IMR-90 (cell line): Measurements from ENCODE around the gene RAD51B. TPM values are rescaled to one million over a fixed set of nuclear protein-coding genes. Genes with fewer than 3 reads are reported as not detected.
A peak's percentile ranks its signal among the peaks of the same experiment; 100 is the strongest.

Experiments used
- ATAC-seq: fragments of 200-7000 bp; cut with Tn5 transposase; 2 replicates; pipeline ENCODE4 v1.9.1; 2020; ENCODE audit warnings: low read depth, mild to moderate bottlenecking, moderate library complexity
- BruUV-seq: library from RNA; stranded (reverse); fragments of 400-500 nt; replicated peaks from 2 replicates; lab custom pipeline; 2021; lab: Mats Ljungman, UMichigan
- CTCF ChIA-PET: fragments of 300-600 bp; formaldehyde crosslinking; extraction: SDS; loops from one replicate; lab custom pipeline; 2021; ENCODE audit warnings: antibody characterized with exemption; lab: Yijun Ruan, JAX
- POLR2A ChIA-PET: fragments of 300-600 bp; sonication (Branson Sonifier 250); formaldehyde crosslinking; loops from one replicate; lab custom pipeline; 2022; ENCODE audit warnings: antibody characterized with exemption; ENCODE audit not compliant: unreplicated experiment; lab: Charles Lee
- DNase-seq: peaks from one replicate; pipeline ENCODE4 v3.0.0; 2013
- H2AFZ ChIP-seq: replicated peaks from 2 replicates; pipeline ENCODE3; 2013; ENCODE audit warnings: low read length, mild to moderate bottlenecking; ENCODE audit not compliant: poor library complexity
- H2AK5ac ChIP-seq: 2 replicates; pipeline ENCODE4 v1.6.1; 2013; ENCODE audit warnings: low read depth, low read length, inconsistent platforms
- H2AK9ac ChIP-seq: replicated peaks from 2 replicates; pipeline ENCODE3; 2013; ENCODE audit warnings: mild to moderate bottlenecking, low read depth, low read length, moderate library complexity; ENCODE audit not compliant: poor library complexity
- H2BK120ac ChIP-seq: 2 replicates; pipeline ENCODE4 v1.6.1; 2013; ENCODE audit warnings: low read depth, low read length, inconsistent platforms
- H2BK15ac ChIP-seq: 3 replicates; pipeline ENCODE4 v1.6.1; 2013; ENCODE audit warnings: low read depth, low read length, inconsistent platforms
- H2BK20ac ChIP-seq: 2 replicates; pipeline ENCODE4 v1.6.1; 2013; ENCODE audit warnings: low read depth, mild to moderate bottlenecking, inconsistent platforms, low read length, moderate library complexity
- H2BK5ac ChIP-seq: 2 replicates; pipeline ENCODE4 v1.6.1; 2013; ENCODE audit warnings: mild to moderate bottlenecking, low read depth, low read length, inconsistent platforms; ENCODE audit not compliant: poor library complexity, severe bottlenecking
- H3K14ac ChIP-seq: replicated peaks from 2 replicates; pipeline ENCODE4 v1.6.1; 2013; ENCODE audit warnings: low read depth, low read length, inconsistent platforms
- H3K18ac ChIP-seq: 2 replicates; pipeline ENCODE4 v1.6.1; 2013; ENCODE audit warnings: low read depth, low read length, control low read depth
- H3K23ac ChIP-seq: 2 replicates; pipeline ENCODE4 v1.6.1; 2013; ENCODE audit warnings: low read depth, low read length, inconsistent platforms
- H3K27ac ChIP-seq: 2 replicates; pipeline ENCODE4 v1.5.1; 2013; ENCODE audit warnings: mild to moderate bottlenecking, control low read depth, low read length; ENCODE audit not compliant: insufficient read depth
- H3K27me3 ChIP-seq: 2 replicates; pipeline ENCODE4 v1.6.1; 2013; ENCODE audit warnings: low read length; ENCODE audit not compliant: control insufficient read depth, insufficient read depth
- H3K36me3 ChIP-seq: 2 replicates; pipeline ENCODE4 v1.6.1; 2013; ENCODE audit warnings: low read length, mixed read lengths; ENCODE audit not compliant: control insufficient read depth, insufficient read depth
- H3K4ac ChIP-seq: 2 replicates; pipeline ENCODE4 v1.6.1; 2013; ENCODE audit warnings: low read depth, low read length, inconsistent platforms
- H3K4me1 ChIP-seq: 2 replicates; pipeline ENCODE4 v1.6.1; 2013; ENCODE audit warnings: low read length, mixed read lengths; ENCODE audit not compliant: control insufficient read depth, insufficient read depth
- H3K4me2 ChIP-seq: 2 replicates; pipeline ENCODE4 v1.6.1; 2013; ENCODE audit warnings: low read depth, mild to moderate bottlenecking, control low read depth, low read length, moderate library complexity
- H3K4me3 ChIP-seq: 2 replicates; pipeline ENCODE4 v1.5.1; 2013; ENCODE audit warnings: low read depth, mild to moderate bottlenecking, control low read depth, low read length, moderate library complexity; ENCODE audit not compliant: insufficient read depth
- H3K56ac ChIP-seq: 2 replicates; pipeline ENCODE4 v1.6.1; 2013; ENCODE audit warnings: low read length, inconsistent platforms; ENCODE audit not compliant: insufficient read depth; ENCODE audit errors: extremely low read depth
- H3K79me1 ChIP-seq, 2 experiments: 2 replicates each; pipeline ENCODE4 v1.6.1; 2013; ENCODE audit warnings: low read length in 2 of 2, inconsistent platforms in 1 of 2, low read depth in 1 of 2
- H3K9ac ChIP-seq: 2 replicates; pipeline ENCODE4 v1.6.1; 2013; ENCODE audit warnings: low read depth, low read length, control low read depth
- H3K9me1 ChIP-seq: 2 replicates; pipeline ENCODE4 v1.6.1; 2013; ENCODE audit warnings: low read length, inconsistent platforms; ENCODE audit not compliant: insufficient read depth
- H3K9me3 ChIP-seq: 2 replicates; pipeline ENCODE4 v1.6.1; 2013; ENCODE audit warnings: low read length; ENCODE audit not compliant: control insufficient read depth, insufficient read depth
- H4K20me1 ChIP-seq: 2 replicates; pipeline ENCODE4 v1.6.1; 2013; ENCODE audit warnings: low read length, inconsistent platforms; ENCODE audit not compliant: insufficient read depth
- H4K5ac ChIP-seq: 2 replicates; pipeline ENCODE4 v1.6.1; 2013; ENCODE audit warnings: mild to moderate bottlenecking, low read depth, low read length, control low read depth
- H4K8ac ChIP-seq, 2 experiments: 2 replicates each; pipeline ENCODE4 v1.6.1; 2013; ENCODE audit warnings: low read depth in 2 of 2, low read length in 2 of 2, control low read depth in 1 of 2, inconsistent platforms in 1 of 2
- H4K91ac ChIP-seq: 2 replicates; pipeline ENCODE4 v1.6.1; 2013; ENCODE audit warnings: low read depth, low read length, inconsistent platforms; ENCODE audit not compliant: insufficient read depth
- BHLHE40 ChIP-seq: fragments of 150-350 bp; IDR thresholded peaks from 2 replicates; pipeline ENCODE4 v1.6.1; 2016; ENCODE audit warnings: mild to moderate bottlenecking, low read depth, low read length
- CEBPB ChIP-seq: IDR thresholded peaks from 2 replicates; pipeline ENCODE4 v1.6.1; 2012; ENCODE audit warnings: low read depth, low read length, improper control_type of control experiment
- CHD1 ChIP-seq: IDR thresholded peaks from 2 replicates; pipeline ENCODE4 v1.6.1; 2012; ENCODE audit warnings: low read depth, low read length, improper control_type of control experiment
- ELK1 ChIP-seq: fragments of 150-350 bp; IDR thresholded peaks from 2 replicates; pipeline ENCODE4 v1.6.1; 2016; ENCODE audit warnings: low read depth, mild to moderate bottlenecking, low read length, moderate library complexity, borderline replicate concordance
- FOS ChIP-seq: fragments of 150-350 bp; IDR thresholded peaks from 2 replicates; pipeline ENCODE4 v1.6.1; 2016; ENCODE audit warnings: low read depth, low read length
- MAFK ChIP-seq: IDR thresholded peaks from 2 replicates; pipeline ENCODE4 v1.6.1; 2012; ENCODE audit warnings: low read depth, low read length, improper control_type of control experiment
- MAZ ChIP-seq: IDR thresholded peaks from 2 replicates; pipeline ENCODE4 v1.6.1; 2012; ENCODE audit warnings: low read depth, mild to moderate bottlenecking, low read length, improper control_type of control experiment, moderate library complexity, borderline replicate concordance
- NFE2L2 ChIP-seq: fragments of 150-350 bp; IDR thresholded peaks from 2 replicates; pipeline ENCODE4 v1.6.1; 2016; ENCODE audit warnings: low read depth, mild to moderate bottlenecking, low read length
- POLR2A ChIP-seq: IDR thresholded peaks from 2 replicates; pipeline ENCODE4 v1.6.1; 2012; ENCODE audit warnings: mild to moderate bottlenecking, low read depth, low read length
- RFX5 ChIP-seq: IDR thresholded peaks from 2 replicates; pipeline ENCODE4 v1.8.0; 2012; ENCODE audit warnings: low read depth, mild to moderate bottlenecking, low read length, moderate library complexity
- SMC3 ChIP-seq: fragments of 150-350 bp; IDR thresholded peaks from 2 replicates; pipeline ENCODE4 v1.6.1; 2016; ENCODE audit warnings: low read depth, mild to moderate bottlenecking, antibody characterized with exemption, low read length, moderate library complexity
- WGBS, 2 experiments: methylation state at CpG; one replicate each; pipeline versions ENCODE4 v1.1.5 to v1.1.7; 2013; ENCODE audit warnings: missing lambda C conversion rate in 2 of 2; ENCODE audit not compliant: insufficient read length in 1 of 2; ENCODE audit errors: extremely low coverage in 2 of 2; 5-methylcytosine and 5-hydroxymethylcytosine counted together
- dilution Hi-C: fragments of 300-500 bp; cut with HindIII; formaldehyde crosslinking; loops from one replicate; pipeline ENCODE4 v1.14.3; 2018; ENCODE audit warnings: low sequenced_read_pairs; ENCODE audit not compliant: unreplicated experiment
- in situ Hi-C: fragments of 300-500 bp; cut with MboI; formaldehyde crosslinking; loops from 3 replicates; pipeline ENCODE4 v1.14.3; 2019; ENCODE audit warnings: low sequenced_read_pairs, inconsistent platforms, mixed read lengths
- intact Hi-C: fragments of 100-400 bp; cut with micrococcal nuclease; formaldehyde crosslinking; loops from 2 replicates; pipeline ENCODE4 v1.10.0; 2022
- polyA plus RNA-seq, 3 experiments: library from polyadenylated mRNA; depleted of rRNA; stranded (reverse); fragments of >200 nt; gene quantifications; 2 replicates each; pipeline ENCODE4 v1.2.3, GENCODE V29; 2012; ENCODE audit warnings: low replicate concordance in 1 of 3
- total RNA-seq: library from RNA; depleted of rRNA; stranded (reverse); fragments of >200 nt; gene quantifications from 2 replicates; pipeline ENCODE4 v1.2.3, GENCODE V29; 2012

Gene RAD51B
- total and polyA plus RNA-seq, 2 of the 4 experiments (the other 2 are of a cell fraction), result 5.1 to 18.8 TPM

- DNase-seq (no peak), ATAC-seq (no peak)
- Histone ChIP-seq H2AK9ac (no peak overlapping the region), H3K4me2 (no peak overlapping the region), H3K9ac (no peak overlapping the region), H2AK5ac (no peak overlapping the region), H3K14ac (no peak overlapping the region), H2BK15ac (no peak overlapping the region), H3K56ac (no peak overlapping the region), H4K8ac (no peak overlapping the region; a peak in 1 of 4 replicates), H3K36me3 (no peaks in the 10 kb centered on the region), H3K4me3 (no peak overlapping the region), H2BK5ac (no peak overlapping the region), H3K27ac (no peak overlapping the region), H2BK20ac (no peak overlapping the region), H3K9me3 (no peaks in the 10 kb centered on the region), H3K27me3 (no peaks in the 10 kb centered on the region), H3K79me1 (no peaks in the 10 kb centered on the region), H4K91ac (no peak overlapping the region), H4K5ac (no peak overlapping the region), H3K9me1 (peaks cover 7% of the 10 kb centered on the region; the same call in 1 of the 2 replicates), H3K18ac (no peak overlapping the region; the same call in 1 of the 2 replicates), H2BK120ac (no peak overlapping the region), H2AFZ (peak overlapping the region; percentile 35), H3K4ac (no peak overlapping the region), H4K20me1 (no peaks in the 10 kb centered on the region), H3K4me1 (peaks cover 9% of the 10 kb centered on the region), H3K23ac (no peak overlapping the region)
- 53% methylated on average over 19 of the region's 30 CpGs; no CpG with 5 or more reads in 1 of the 2 experiments for WGBS, 2 experiments
- CTCF ChIA-PET, result no interaction called here
- dilution Hi-C loops, result no loop called here
- BruUV-seq, result no TSS peak
- in situ Hi-C loops, result no loop called here
- TF ChIP-seq SMC3 (no peak), NFE2L2 (no peak), MAFK (no peak), POLR2A (no peak), MAZ (no peak), CHD1 (no peak), RFX5 (no peak), CEBPB (no peak), FOS (no peak), ELK1 (no peak), BHLHE40 (no peak)
- POLR2A ChIA-PET, result no interaction called here
- intact Hi-C loops, result no loop called here
Observed at GRCh38 chr14:68628605-68629310, 809.2 kb downstream of the RAD51B start.
